Activated CD4-positive, alpha-beta T cell treated with anti-CD3 and anti-CD28 coated beads, Interleukin-2, amount 10 ng/mL, durations not matched to agents 24 days and 14 days (primary cell): ENCODE data around the gene RAPGEF2. TPM values are rescaled to one million over a fixed set of nuclear protein-coding genes. Genes with fewer than 3 reads are reported as not detected.
"Not testable (repeated sequence)": the region's sequence is repeated elsewhere in the genome, so short reads cannot be mapped to it uniquely, and the experiment has no call there.

ENCODE experiments used
- DNase-seq: peaks from one replicate; pipeline ENCODE4 v3.0.0; 2022
- H3K27ac Mint-ChIP-seq: one replicate; pipeline ENCODE4 v1.8.0; 2022; ENCODE audit warnings: mild to moderate bottlenecking, mixed read lengths
- H3K27me3 Mint-ChIP-seq: one replicate; pipeline ENCODE4 v1.8.0; 2022; ENCODE audit warnings: mixed read lengths
- H3K36me3 Mint-ChIP-seq: one replicate; pipeline ENCODE4 v1.8.0; 2022; ENCODE audit warnings: low read depth, mild to moderate bottlenecking, mixed read lengths
- H3K4me1 Mint-ChIP-seq: one replicate; pipeline ENCODE4 v1.8.0; 2021; ENCODE audit warnings: mixed read lengths
- H3K4me3 Mint-ChIP-seq: one replicate; pipeline ENCODE4 v1.8.0; 2022; ENCODE audit warnings: mild to moderate bottlenecking, moderate library complexity, mixed read lengths
- H3K9me3 Mint-ChIP-seq: one replicate; pipeline ENCODE4 v1.8.0; 2021; ENCODE audit warnings: mixed read lengths
- intact Hi-C: fragments of 100-400 bp; cut with micrococcal nuclease; formaldehyde crosslinking; loops from one replicate; pipeline ENCODE4 v1.15.1; 2023
- total RNA-seq: library from RNA; stranded (reverse); gene quantifications from 2 replicates; pipeline ENCODE4 v1.2.3, GENCODE V29; 2022

RAPGEF2 gene
- total RNA-seq, 1 donor from 2014 or later = 27.1 TPM

GRCh38 chr4:159376289-159376688 lies 273.4 kb downstream of the RAPGEF2 start:
- H3K36me3 Mint-ChIP-seq = no peaks in the 10 kb centered on the region
- DNase-seq = no peak
- peaks cover 4% of the 10 kb centered on the region for H3K9me3 Mint-ChIP-seq
- no peak overlapping the region for H3K4me3 Mint-ChIP-seq
- no peaks in the 10 kb centered on the region for H3K4me1 Mint-ChIP-seq
- H3K27ac Mint-ChIP-seq = no peak overlapping the region
- H3K27me3 Mint-ChIP-seq = no peaks in the 10 kb centered on the region
- intact Hi-C loops = no loop called here

GRCh38 chr4:159378056-159378616 lies 275.3 kb downstream of the RAPGEF2 start:
- Mint-ChIP-seq H3K36me3 (no peaks in the 10 kb centered on the region), H3K4me3 (no peak overlapping the region), H3K4me1 (no peaks in the 10 kb centered on the region), H3K27ac (no peak overlapping the region), H3K9me3 (peaks cover 4% of the 10 kb centered on the region), H3K27me3 (no peaks in the 10 kb centered on the region)
- no peak for DNase-seq
- intact Hi-C loops = no loop called here

- H3K4me1 Mint-ChIP-seq, H3K4me3 Mint-ChIP-seq, intact Hi-C loops, H3K9me3 Mint-ChIP-seq, H3K27ac Mint-ChIP-seq, H3K27me3 Mint-ChIP-seq, DNase-seq, H3K36me3 Mint-ChIP-seq: not testable (repeated sequence)
Measured at GRCh38 chr4:159379064-159379463, 276.2 kb downstream of the RAPGEF2 start.

GRCh38 chr4:159379836-159380235 lies 277.0 kb downstream of the RAPGEF2 start:
- no peaks in the 10 kb centered on the region for H3K4me1 Mint-ChIP-seq
- peaks cover under 1% of the 10 kb centered on the region for H3K27me3 Mint-ChIP-seq
- DNase-seq = no peak
- no peaks in the 10 kb centered on the region for H3K36me3 Mint-ChIP-seq
- no peak overlapping the region for H3K4me3 Mint-ChIP-seq
- intact Hi-C loops = no loop called here
- peaks cover 4% of the 10 kb centered on the region for H3K9me3 Mint-ChIP-seq
- H3K27ac Mint-ChIP-seq = no peak overlapping the region

- H3K27me3 Mint-ChIP-seq = peaks cover 14% of the 10 kb centered on the region
- H3K27ac Mint-ChIP-seq = no peak overlapping the region
- DNase-seq = no peak
- H3K36me3 Mint-ChIP-seq = no peaks in the 10 kb centered on the region
- no peaks in the 10 kb centered on the region for H3K4me1 Mint-ChIP-seq
- H3K9me3 Mint-ChIP-seq = peaks cover 4% of the 10 kb centered on the region
- no peak overlapping the region for H3K4me3 Mint-ChIP-seq
- intact Hi-C loops = no loop called here
Measured at GRCh38 chr4:159382856-159383561, 280.1 kb downstream of the RAPGEF2 start.

- H3K27ac Mint-ChIP-seq = no peak overlapping the region
- H3K9me3 Mint-ChIP-seq = peaks cover 4% of the 10 kb centered on the region
- no peaks in the 10 kb centered on the region for H3K4me1 Mint-ChIP-seq
- intact Hi-C loops = no loop called here
- peaks cover 14% of the 10 kb centered on the region for H3K27me3 Mint-ChIP-seq
- H3K36me3 Mint-ChIP-seq = no peaks in the 10 kb centered on the region
- no peak overlapping the region for H3K4me3 Mint-ChIP-seq
- no peak for DNase-seq
Measured at GRCh38 chr4:159383562-159383931, 280.7 kb downstream of the RAPGEF2 start.

- Mint-ChIP-seq H3K4me3 (no peak overlapping the region), H3K27ac (no peak overlapping the region), H3K27me3 (peaks cover 14% of the 10 kb centered on the region), H3K9me3 (peaks cover 4% of the 10 kb centered on the region), H3K36me3 (no peaks in the 10 kb centered on the region), H3K4me1 (no peaks in the 10 kb centered on the region)
- DNase-seq = no peak
- intact Hi-C loops = no loop called here
Measured at GRCh38 chr4:159384017-159384416, 281.1 kb downstream of the RAPGEF2 start.

- DNase-seq = no peak
- no peak overlapping the region for H3K27ac Mint-ChIP-seq
- no peaks in the 10 kb centered on the region for H3K4me1 Mint-ChIP-seq
- peaks cover 14% of the 10 kb centered on the region for H3K27me3 Mint-ChIP-seq
- H3K9me3 Mint-ChIP-seq = peaks cover 4% of the 10 kb centered on the region
- intact Hi-C loops = no loop called here
- no peak overlapping the region for H3K4me3 Mint-ChIP-seq
- H3K36me3 Mint-ChIP-seq = no peaks in the 10 kb centered on the region
Measured at GRCh38 chr4:159384632-159385031, 281.8 kb downstream of the RAPGEF2 start.

GRCh38 chr4:159386620-159387019 lies 283.7 kb downstream of the RAPGEF2 start:
- Mint-ChIP-seq H3K27ac (no peak overlapping the region), H3K4me1 (no peaks in the 10 kb centered on the region), H3K9me3 (no peaks in the 10 kb centered on the region), H3K36me3 (no peaks in the 10 kb centered on the region), H3K27me3 (peaks cover 14% of the 10 kb centered on the region), H3K4me3 (no peak overlapping the region)
- DNase-seq = no peak
- intact Hi-C loops = no loop called here

GRCh38 chr4:159389756-159390155 lies 286.9 kb downstream of the RAPGEF2 start:
- intact Hi-C loops = no loop called here
- Mint-ChIP-seq H3K9me3 (no peaks in the 10 kb centered on the region), H3K4me1 (no peaks in the 10 kb centered on the region), H3K27ac (no peak overlapping the region), H3K36me3 (no peaks in the 10 kb centered on the region), H3K4me3 (no peak overlapping the region), H3K27me3 (peaks cover 14% of the 10 kb centered on the region)
- no peak for DNase-seq

- H3K4me3 Mint-ChIP-seq = no peak overlapping the region
- intact Hi-C loops = no loop called here
- H3K4me1 Mint-ChIP-seq = no peaks in the 10 kb centered on the region
- DNase-seq = no peak
- H3K9me3 Mint-ChIP-seq = no peaks in the 10 kb centered on the region
- no peak overlapping the region for H3K27ac Mint-ChIP-seq
- H3K36me3 Mint-ChIP-seq = no peaks in the 10 kb centered on the region
- H3K27me3 Mint-ChIP-seq = peaks cover 9% of the 10 kb centered on the region
Measured at GRCh38 chr4:159390648-159391047, 287.8 kb downstream of the RAPGEF2 start.

GRCh38 chr4:159395693-159396092 lies 292.8 kb downstream of the RAPGEF2 start:
- Mint-ChIP-seq H3K36me3 (no peaks in the 10 kb centered on the region), H3K27me3 (peaks cover 2% of the 10 kb centered on the region), H3K9me3 (no peaks in the 10 kb centered on the region)

GRCh38 chr4:159396151-159396550 lies 293.3 kb downstream of the RAPGEF2 start:
- H3K9me3 Mint-ChIP-seq = no peaks in the 10 kb centered on the region
- DNase-seq = no peak
- no peak overlapping the region for H3K27ac Mint-ChIP-seq
- intact Hi-C loops = no loop called here
- H3K4me3 Mint-ChIP-seq = no peak overlapping the region
- H3K4me1 Mint-ChIP-seq = peaks cover 2% of the 10 kb centered on the region
- H3K27me3 Mint-ChIP-seq = peaks cover 2% of the 10 kb centered on the region
- H3K36me3 Mint-ChIP-seq = no peaks in the 10 kb centered on the region

More at GRCh38 chr4:159395693-159396092, 292.8 kb downstream of the RAPGEF2 start:
- intact Hi-C loops = no loop called here
- no peak overlapping the region for H3K27ac Mint-ChIP-seq
- H3K4me1 Mint-ChIP-seq = no peaks in the 10 kb centered on the region
- H3K4me3 Mint-ChIP-seq = no peak overlapping the region
- no peak for DNase-seq

- Mint-ChIP-seq H3K4me1 (peaks cover 4% of the 10 kb centered on the region), H3K9me3 (no peaks in the 10 kb centered on the region), H3K4me3 (no peak overlapping the region), H3K27me3 (peaks cover 4% of the 10 kb centered on the region), H3K27ac (no peak overlapping the region), H3K36me3 (no peaks in the 10 kb centered on the region)
- DNase-seq = no peak
- intact Hi-C loops = no loop called here
Measured at GRCh38 chr4:159398236-159398638, 295.4 kb downstream of the RAPGEF2 start.
